ENCODE data around the gene TMEM86B.

Gene TMEM86B

DNA sequence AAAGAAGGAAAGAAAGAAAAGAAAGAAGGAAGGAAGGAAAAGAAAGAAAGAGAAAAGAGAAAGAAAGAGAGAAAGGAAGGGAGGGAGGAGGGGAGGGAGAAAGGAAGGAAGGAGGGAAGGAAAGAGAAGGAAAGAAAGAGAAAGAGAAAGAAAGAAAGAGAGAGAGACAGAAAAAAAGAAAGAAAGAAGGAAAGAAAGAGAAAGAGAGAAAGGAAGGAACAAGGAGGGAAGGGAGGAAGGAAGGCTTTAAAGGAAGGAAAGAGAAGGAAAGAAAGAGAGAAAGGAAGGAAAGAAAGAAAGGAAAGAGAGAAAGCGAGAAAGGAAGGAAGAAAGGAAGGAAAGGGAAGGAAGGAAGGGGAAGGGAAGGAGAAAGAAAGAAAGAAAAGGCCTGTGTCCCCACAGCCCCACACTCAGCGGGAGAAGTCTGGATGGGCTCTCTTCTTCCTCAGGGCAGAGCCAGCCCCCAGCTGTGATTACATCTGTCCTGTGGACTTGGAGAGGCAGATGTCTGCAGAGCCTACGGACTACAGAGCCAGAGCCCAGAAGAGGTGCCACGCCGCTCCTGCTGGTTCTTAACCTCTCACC, 28.9 kb downstream of the TMEM86B start:
- H3K36me3 ChIP-seq (ENCODE audit: insufficient read depth, low read length): no peaks in the 10 kb centered on the region
- H3K79me2 ChIP-seq (ENCODE audit: insufficient read depth, low read length): no peaks in the 10 kb centered on the region
- no peak overlapping the region for H3K9ac ChIP-seq (ENCODE audit: low read length)
- H3K9me3 ChIP-seq (ENCODE audit: low read length): no peaks in the 10 kb centered on the region
- no peaks in the 10 kb centered on the region for H3F3A ChIP-seq (ENCODE audit: insufficient read depth, low read length)
- H2AFZ ChIP-seq (ENCODE audit: low read length): no peak overlapping the region
- H3K4me3 ChIP-seq (ENCODE audit: low read depth, low read length, poor library complexity, severe bottlenecking): no peak overlapping the region
- TF ChIP-seq CTCF (IDR thresholded peaks at IDR 0.05; ENCODE audit: low read length) (no peak), EZH2 (IDR thresholded peaks at IDR 0.05; ENCODE audit: borderline replicate concordance, low read length) (no peak)
- H3K4me2 ChIP-seq (ENCODE audit: low read length): no peak overlapping the region
- H3K4me1 ChIP-seq (ENCODE audit: insufficient read depth, low read length, severe bottlenecking): no peaks in the 10 kb centered on the region
- H3K27me3 ChIP-seq (ENCODE audit: insufficient read depth, low read length): peaks cover 7% of the 10 kb centered on the region; the same call in 1 of the 2 replicates
- no peaks in the 10 kb centered on the region for H3K9me2 ChIP-seq (ENCODE audit: low read depth, low read length)
- H3K27ac ChIP-seq (ENCODE audit: low read depth, low read length, poor library complexity, severe bottlenecking): no peak overlapping the region
- no peaks in the 10 kb centered on the region for H4K20me1 ChIP-seq (ENCODE audit: insufficient read depth, low read length)

GRCh38 chr19:55198651-55199050, 29.9 kb downstream of the TMEM86B start:
- Histone ChIP-seq H3K4me3 (ENCODE audit: low read depth, low read length, poor library complexity, severe bottlenecking) (no peak overlapping the region), H3K9ac (ENCODE audit: low read length) (no peak overlapping the region), H3F3A (ENCODE audit: insufficient read depth, low read length) (no peaks in the 10 kb centered on the region), H3K27me3 (ENCODE audit: insufficient read depth, low read length) (peaks cover 7% of the 10 kb centered on the region; the same call in 1 of the 2 replicates), H3K36me3 (ENCODE audit: insufficient read depth, low read length) (no peaks in the 10 kb centered on the region), H3K9me3 (ENCODE audit: low read length) (no peaks in the 10 kb centered on the region), H2AFZ (ENCODE audit: low read length) (no peak overlapping the region), H3K27ac (ENCODE audit: low read depth, low read length, poor library complexity, severe bottlenecking) (no peak overlapping the region), H3K79me2 (ENCODE audit: insufficient read depth, low read length) (no peaks in the 10 kb centered on the region), H3K9me2 (ENCODE audit: low read depth, low read length) (no peaks in the 10 kb centered on the region), H3K4me2 (ENCODE audit: low read length) (no peak overlapping the region), H3K4me1 (ENCODE audit: insufficient read depth, low read length, severe bottlenecking) (no peaks in the 10 kb centered on the region), H4K20me1 (ENCODE audit: insufficient read depth, low read length) (no peaks in the 10 kb centered on the region)
- TF ChIP-seq CTCF (IDR thresholded peaks at IDR 0.05; ENCODE audit: low read length): no peak
- TF ChIP-seq EZH2 (IDR thresholded peaks at IDR 0.05; ENCODE audit: borderline replicate concordance, low read length): no peak

- H3K27ac ChIP-seq (ENCODE audit: low read depth, low read length, poor library complexity, severe bottlenecking): no peak overlapping the region
- H3K9me3 ChIP-seq (ENCODE audit: low read length): no peaks in the 10 kb centered on the region
- no peak overlapping the region for H3K4me2 ChIP-seq (ENCODE audit: low read length)
- H3K9me2 ChIP-seq (ENCODE audit: low read depth, low read length): no peaks in the 10 kb centered on the region
- no peaks in the 10 kb centered on the region for H3F3A ChIP-seq (ENCODE audit: insufficient read depth, low read length)
- H3K36me3 ChIP-seq (ENCODE audit: insufficient read depth, low read length): no peaks in the 10 kb centered on the region
- H3K4me1 ChIP-seq (ENCODE audit: insufficient read depth, low read length, severe bottlenecking): no peaks in the 10 kb centered on the region
- peaks cover 7% of the 10 kb centered on the region; the same call in 1 of the 2 replicates for H3K27me3 ChIP-seq (ENCODE audit: insufficient read depth, low read length)
- no peaks in the 10 kb centered on the region for H4K20me1 ChIP-seq (ENCODE audit: insufficient read depth, low read length)
- no peak overlapping the region for H3K4me3 ChIP-seq (ENCODE audit: low read depth, low read length, poor library complexity, severe bottlenecking)
- no peak for TF ChIP-seq CTCF (IDR thresholded peaks at IDR 0.05; ENCODE audit: low read length)
- no peak for TF ChIP-seq EZH2 (IDR thresholded peaks at IDR 0.05; ENCODE audit: borderline replicate concordance, low read length)
- no peaks in the 10 kb centered on the region for H3K79me2 ChIP-seq (ENCODE audit: insufficient read depth, low read length)
- H3K9ac ChIP-seq (ENCODE audit: low read length): no peak overlapping the region
- H2AFZ ChIP-seq (ENCODE audit: low read length): no peak overlapping the region
These were observed 31.0 kb downstream of the TMEM86B start for GRCh38 chr19:55197528-55197927.
